HG03342 (cell line): Measurements from ENCODE around the gene CD34.

Experiments
- ATAC-seq: cut with Tn5 transposase; IDR thresholded peaks from one replicate; pipeline ENCODE4 v1.9.1; 2021; ENCODE audit warnings: mild to moderate bottlenecking, moderate library complexity; ENCODE audit not compliant: unreplicated experiment

The CD34 gene

GRCh38 chr1:207858281-207858680, 52.6 kb downstream of the CD34 start:
- no peak for ATAC-seq

GRCh38 chr1:207857447-207857846, 53.5 kb downstream of the CD34 start:
- ATAC-seq: no peak

- no peak for ATAC-seq
Measured at GRCh38 chr1:207856276-207857023, 54.5 kb downstream of the CD34 start.

DNA sequence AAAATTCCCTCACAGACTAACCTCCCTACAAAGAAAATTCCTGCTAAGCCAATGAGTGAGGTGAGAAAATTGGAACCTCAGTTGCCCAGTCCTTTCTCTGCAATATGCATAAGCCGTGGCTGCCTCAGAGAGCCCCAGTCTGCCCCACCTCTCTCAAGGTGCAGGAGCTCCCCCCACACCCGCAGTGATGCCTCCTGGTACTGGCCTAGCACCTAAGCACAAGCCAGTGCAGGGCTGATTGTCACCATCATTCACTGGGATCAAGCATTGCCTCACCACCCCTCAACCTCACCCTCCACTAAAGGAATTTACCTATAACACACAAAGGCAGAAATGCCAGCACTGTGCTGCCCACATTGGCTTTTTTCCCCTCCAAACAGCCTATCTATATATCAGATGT, 56.9 kb downstream of the CD34 start:
- no peak for ATAC-seq

- ATAC-seq: no peak
Measured at GRCh38 chr1:207853372-207853757, 57.6 kb downstream of the CD34 start.

DNA sequence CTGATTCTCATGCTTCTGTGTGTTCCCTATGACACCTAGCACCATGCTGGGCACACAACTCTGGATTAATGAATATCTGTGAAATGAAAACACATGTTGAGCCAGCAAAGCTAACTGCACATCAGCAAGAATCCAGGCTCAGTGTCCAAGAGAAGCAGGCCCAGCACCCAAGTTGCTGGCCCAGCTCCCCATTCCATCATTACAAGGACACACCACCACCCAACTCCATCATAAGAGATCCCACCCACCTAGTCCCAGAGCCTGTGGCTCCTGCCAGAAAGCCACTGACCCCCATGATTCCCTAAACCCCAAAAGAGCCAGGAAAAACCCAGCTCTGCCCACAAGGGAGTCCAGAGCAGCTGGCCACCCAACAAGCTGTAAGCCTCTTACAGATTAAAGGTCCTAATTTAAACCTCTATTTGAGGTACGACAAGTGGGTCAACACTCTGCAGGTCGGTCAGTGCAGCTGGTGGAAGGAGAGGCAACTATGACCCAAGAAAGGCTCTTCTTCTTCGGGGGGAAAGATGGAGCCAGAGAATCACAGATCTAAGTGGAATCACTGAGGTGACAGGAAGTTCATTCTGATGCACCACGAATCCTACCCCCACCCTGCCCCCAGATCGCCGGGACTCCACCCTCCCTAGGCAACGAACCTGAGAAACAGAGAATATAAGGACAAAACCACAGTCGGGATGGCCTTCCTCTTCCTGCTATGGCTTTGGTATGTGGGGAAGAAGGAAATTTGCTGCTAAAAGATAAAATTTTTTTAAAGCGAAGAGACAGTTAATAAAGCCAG, 58.2 kb downstream of the CD34 start:
- no peak for ATAC-seq

GRCh38 chr1:207851696-207852095, 59.2 kb downstream of the CD34 start:
- ATAC-seq: no peak

- no peak for ATAC-seq
Measured at GRCh38 chr1:207850621-207851407, 60.1 kb downstream of the CD34 start.

- no peak for ATAC-seq
Measured at GRCh38 chr1:207849646-207850045, 61.3 kb downstream of the CD34 start.

DNA sequence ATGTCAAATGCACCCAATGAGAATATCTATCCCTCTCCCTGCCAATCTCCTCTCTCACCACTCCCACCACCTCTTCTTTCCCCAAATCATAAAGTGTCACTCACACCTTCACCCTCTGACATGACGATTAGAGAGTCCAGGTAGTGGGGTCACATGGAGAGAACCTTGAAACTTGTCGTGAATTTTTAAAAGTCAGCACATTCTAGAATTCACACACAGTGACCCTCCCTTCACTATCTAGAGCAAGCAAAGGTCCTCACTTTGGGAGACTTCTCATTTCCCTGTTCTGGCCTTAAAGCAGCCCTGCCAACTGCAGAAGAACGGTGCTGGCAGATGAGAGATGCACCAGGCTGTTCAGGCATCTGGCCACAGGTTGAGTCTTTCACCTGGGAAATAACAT, 61.9 kb downstream of the CD34 start:
- ATAC-seq: no peak

DNA sequence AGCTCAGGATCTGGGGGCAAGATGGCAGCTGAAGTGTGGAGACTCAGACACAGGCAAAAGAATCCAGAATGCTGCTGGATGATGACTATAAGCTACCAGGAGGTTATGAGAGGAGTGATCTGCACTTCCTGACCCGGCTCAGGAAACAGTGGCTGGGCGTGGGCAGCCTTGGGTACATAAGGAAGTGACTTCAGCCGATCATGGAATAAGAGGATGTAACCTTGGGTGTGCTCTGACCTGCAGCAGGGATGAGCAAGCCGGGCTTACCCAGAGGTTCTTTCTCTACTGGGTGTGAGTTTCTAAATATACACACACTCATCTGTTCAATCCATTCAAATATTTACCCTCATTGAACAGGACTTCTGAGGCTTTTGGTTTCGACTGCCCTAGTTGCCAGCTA, 62.7 kb downstream of the CD34 start:
- ATAC-seq: no peak

DNA sequence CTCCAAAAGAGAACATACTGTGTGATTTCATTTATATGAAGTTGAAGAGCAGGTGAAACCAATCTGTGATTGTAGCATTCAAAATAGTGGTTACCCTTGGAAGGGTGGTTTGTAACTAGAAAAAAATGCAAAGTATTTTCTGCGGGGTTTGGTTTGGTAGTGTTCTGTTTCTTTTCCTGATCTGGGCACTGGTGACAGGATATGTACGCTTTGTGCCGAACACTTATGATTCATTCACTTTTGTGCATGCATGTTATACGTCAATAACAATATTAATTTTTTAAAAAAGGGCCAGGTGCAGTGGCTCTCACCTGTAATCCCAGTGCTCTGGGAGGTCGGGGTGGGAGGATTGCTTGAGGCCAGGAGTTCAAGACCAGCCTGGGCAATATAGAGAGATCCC, 63.8 kb downstream of the CD34 start:
- no peak for ATAC-seq

- ATAC-seq: no peak
Measured at GRCh38 chr1:207845109-207845508, 65.8 kb downstream of the CD34 start.

DNA sequence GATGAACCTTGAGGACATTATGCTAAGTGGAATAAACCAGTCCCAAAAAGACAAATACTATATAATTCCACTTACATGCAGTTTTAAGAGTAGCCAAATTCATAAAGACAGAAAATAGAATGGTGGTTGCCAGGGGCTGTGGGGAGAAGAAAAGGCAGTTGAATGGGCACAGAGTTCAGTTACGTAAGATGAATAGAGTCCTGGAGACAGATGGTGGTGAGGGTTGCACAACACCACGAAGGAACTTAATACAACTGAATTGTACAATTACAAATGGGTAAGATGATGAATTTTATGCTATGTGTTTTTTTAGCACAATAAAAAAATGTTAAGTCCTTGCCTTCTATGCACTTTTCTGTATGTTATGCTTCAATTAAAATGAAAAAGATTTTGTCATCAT, 66.6 kb downstream of the CD34 start:
- ATAC-seq: no peak

GRCh38 chr1:207842506-207842905, 68.4 kb downstream of the CD34 start:
- no peak for ATAC-seq

- no peak for ATAC-seq
Measured at GRCh38 chr1:207841901-207842300, 69.0 kb downstream of the CD34 start.

- ATAC-seq: no peak
Measured at GRCh38 chr1:207841293-207841692, 69.6 kb downstream of the CD34 start.

DNA sequence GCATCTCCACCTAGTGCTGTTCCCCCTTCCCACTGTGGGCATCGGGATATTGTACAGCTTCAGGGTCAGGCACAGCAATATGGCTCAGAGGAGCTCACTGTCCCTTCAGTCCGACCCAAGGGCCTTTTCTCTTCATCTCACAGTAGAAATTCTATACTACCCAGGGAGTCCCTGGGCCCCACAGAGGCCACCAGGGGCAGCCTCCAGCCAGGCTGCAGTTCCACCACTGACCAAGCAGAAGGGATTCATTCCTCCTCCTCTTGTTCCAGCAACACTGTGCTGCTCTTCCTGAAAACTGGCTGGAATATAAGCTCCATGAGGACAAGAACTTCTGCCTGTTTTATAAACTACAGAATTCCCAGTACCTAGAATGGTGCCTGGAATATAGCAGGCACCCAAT, 70.5 kb downstream of the CD34 start:
- no peak for ATAC-seq

- no peak for ATAC-seq
Measured at GRCh38 chr1:207839083-207839413, 71.9 kb downstream of the CD34 start.

- ATAC-seq: no peak
Measured at GRCh38 chr1:207838156-207839082, 72.5 kb downstream of the CD34 start.

- no peak for ATAC-seq
Measured at GRCh38 chr1:207837673-207838072, 73.3 kb downstream of the CD34 start.
